CD4-positive, alpha-beta memory T cell (primary cell): Measurements from ENCODE around the gene SUSD6. TPM values are rescaled to one million over a fixed set of nuclear protein-coding genes. Genes with fewer than 3 reads are reported as not detected.
A peak's percentile ranks its signal among the peaks of the same experiment; 100 is the strongest.

Experiments
- CTCF ChIA-PET: fragments of 350-600 bp; sonication (Branson Sonifier 250); formaldehyde crosslinking; loops from one replicate; lab custom pipeline; 2021; ENCODE audit warnings: inconsistent platforms; ENCODE audit not compliant: partially characterized antibody; lab: Charles Lee
- POLR2A ChIA-PET: fragments of 350-600 bp; sonication (Branson Sonifier 250); formaldehyde crosslinking; loops from one replicate; lab custom pipeline; 2021; ENCODE audit not compliant: partially characterized antibody; lab: Charles Lee
- DNase-seq, 5 donors: peaks; one replicate each; pipeline versions ENCODE4 v3.0.0 to v3.0.0-alpha.2; 2020 to 2022; ENCODE audit warnings: mixed read lengths in 1 of 5
- H3K27ac ChIP-seq: one replicate; pipeline ENCODE4 v1.7.0; 2013; ENCODE audit warnings: low read depth, low read length
- H3K27me3 ChIP-seq: 2 replicates; pipeline ENCODE4 v1.7.0; 2013; ENCODE audit warnings: mild to moderate bottlenecking, low read length, moderate library complexity; ENCODE audit not compliant: insufficient read depth
- H3K36me3 ChIP-seq: 2 replicates; pipeline ENCODE4 v1.7.0; 2013; ENCODE audit warnings: mild to moderate bottlenecking, low read length, moderate library complexity; ENCODE audit not compliant: insufficient read depth
- H3K4me1 ChIP-seq: 2 replicates; pipeline ENCODE4 v1.7.0; 2013; ENCODE audit warnings: mild to moderate bottlenecking, low read length, moderate library complexity; ENCODE audit not compliant: insufficient read depth
- H3K4me3 ChIP-seq, 2 donors: one replicate each; pipeline ENCODE4 v1.7.0; 2013; ENCODE audit warnings: low read length in 2 of 2, mild to moderate bottlenecking in 1 of 2
- H3K9me3 ChIP-seq, 2 donors: one replicate each; pipeline ENCODE4 v1.7.0; 2013; ENCODE audit warnings: low read length in 2 of 2, control low read depth in 1 of 2; ENCODE audit not compliant: control insufficient read depth in 1 of 2
- H3K27ac Mint-ChIP-seq, 7 donors: one replicate each; pipeline ENCODE4 v1.8.0; 2020 to 2021; ENCODE audit warnings: mixed read lengths in 7 of 7, mild to moderate bottlenecking in 6 of 7, inconsistent platforms in 3 of 7, moderate library complexity in 3 of 7
- H3K27me3 Mint-ChIP-seq, 2 donors: one replicate each; pipeline ENCODE4 v1.8.0; 2020 to 2021; ENCODE audit warnings: mixed read lengths in 2 of 2
- H3K36me3 Mint-ChIP-seq, 2 donors: one replicate each; pipeline ENCODE4 v1.8.0; 2020 to 2021; ENCODE audit warnings: mixed read lengths in 2 of 2, inconsistent platforms in 1 of 2, mild to moderate bottlenecking in 1 of 2
- H3K4me1 Mint-ChIP-seq, 4 donors: one replicate each; pipeline ENCODE4 v1.8.0; 2020 to 2021; ENCODE audit warnings: mixed read lengths in 4 of 4, mild to moderate bottlenecking in 1 of 4
- H3K4me3 Mint-ChIP-seq, 8 donors: one replicate each; pipeline ENCODE4 v1.8.0; 2020 to 2021; ENCODE audit warnings: mixed read lengths in 8 of 8, mild to moderate bottlenecking in 7 of 8, moderate library complexity in 6 of 8, inconsistent platforms in 3 of 8
- H3K9me3 Mint-ChIP-seq, 8 donors: one replicate each; pipeline ENCODE4 v1.8.0; 2020 to 2021; ENCODE audit warnings: mixed read lengths in 8 of 8, mild to moderate bottlenecking in 5 of 8, inconsistent platforms in 3 of 8, moderate library complexity in 1 of 8
- intact Hi-C: fragments of 100-400 bp; cut with micrococcal nuclease; formaldehyde crosslinking; loops from one replicate; pipeline ENCODE4 v1.15.1; 2023
- polyA plus RNA-seq, 2 donors: library from polyadenylated mRNA; unstranded; fragments of 300-500 nt; fragmentation: Illumina TruSeq; gene quantifications; one replicate each; pipeline ENCODE4 v1.2.3, GENCODE V29; 2021
- total RNA-seq, 2 experiments: library from RNA; stranded (reverse); gene quantifications; one replicate each; pipeline ENCODE4 v1.2.3, GENCODE V29; 2021

SUSD6 gene
- total and polyA plus RNA-seq, 4 experiments from 2014 or later: 4.8 to 62.0 (median 36.1) TPM

DNA sequence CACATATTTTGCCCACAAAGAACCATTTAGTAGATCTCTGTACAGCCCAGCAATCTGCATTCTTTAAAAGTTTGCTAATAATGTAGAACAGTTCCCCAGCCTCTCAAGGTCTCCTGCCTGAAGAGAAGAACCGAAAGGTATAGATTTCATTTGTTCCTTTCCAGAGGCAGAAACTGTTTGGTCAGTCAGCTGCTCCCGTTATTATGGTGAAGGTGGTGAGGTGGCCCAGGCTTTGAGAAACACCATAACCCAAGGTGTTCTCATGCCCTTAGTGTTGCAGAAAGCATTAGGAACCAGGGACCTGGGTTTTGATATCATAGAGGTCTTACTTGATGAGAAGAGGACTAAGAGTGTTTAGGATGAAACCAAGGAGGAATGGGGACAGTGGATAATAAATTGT is 65.3 kb downstream of the SUSD6 start:
- POLR2A ChIA-PET: no interaction called here
- Mint-ChIP-seq H3K4me1 (peaks cover 61 to 72% (median 67%) of the 10 kb centered on the region in 4 donors), H3K27me3 (no peaks in the 10 kb centered on the region), H3K4me3 (peak overlapping the region in 2 of 8 donors; percentile 7 to 14), H3K9me3 (no peaks in the 10 kb centered on the region), H3K27ac (peak overlapping the region in 4 of 7 donors; percentile 12 to 64 (median 60)), H3K36me3 (peaks cover 12 to 14% of the 10 kb centered on the region in 2 donors)
- H3K4me3 ChIP-seq: no peak overlapping the region
- peaks cover 77% of the 10 kb centered on the region for H3K4me1 ChIP-seq
- no peaks in the 10 kb centered on the region for H3K27me3 ChIP-seq
- H3K9me3 ChIP-seq: no peaks in the 10 kb centered on the region
- CTCF ChIA-PET: interaction anchor here (0.7 kb wide), 1 partner anchor 45 kb away, joined by 3 read pairs; no protein-coding TSS in a partner anchor
- intact Hi-C loops: no loop called here
- no peak overlapping the region for H3K27ac ChIP-seq
- no peaks in the 10 kb centered on the region for H3K36me3 ChIP-seq
- no peak for DNase-seq

DNA sequence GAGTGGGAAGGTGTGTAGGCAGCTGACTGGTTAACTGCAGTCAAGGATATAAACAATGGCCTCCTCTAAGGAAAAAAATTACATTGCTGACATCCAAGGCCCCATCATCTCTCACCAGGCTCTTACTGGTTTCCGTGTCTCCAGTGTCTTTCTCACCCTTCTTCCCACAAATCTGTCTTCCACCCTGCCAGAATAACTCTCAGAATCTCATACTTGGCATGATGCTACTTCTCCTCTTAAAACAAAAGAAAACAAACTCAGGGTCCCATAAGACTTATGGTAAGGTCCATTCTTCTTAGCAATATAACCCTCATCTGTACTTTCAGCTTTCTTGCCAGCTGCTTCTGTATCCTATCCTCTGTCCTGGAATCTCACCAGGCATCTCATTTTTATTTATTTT is 68.9 kb downstream of the SUSD6 start:
- CTCF ChIA-PET: interaction anchor here (1.2 to 1.5 kb wide), 2 partner anchors 11 to 68 kb away, joined by 3 read pairs; no protein-coding TSS in a partner anchor

DNA sequence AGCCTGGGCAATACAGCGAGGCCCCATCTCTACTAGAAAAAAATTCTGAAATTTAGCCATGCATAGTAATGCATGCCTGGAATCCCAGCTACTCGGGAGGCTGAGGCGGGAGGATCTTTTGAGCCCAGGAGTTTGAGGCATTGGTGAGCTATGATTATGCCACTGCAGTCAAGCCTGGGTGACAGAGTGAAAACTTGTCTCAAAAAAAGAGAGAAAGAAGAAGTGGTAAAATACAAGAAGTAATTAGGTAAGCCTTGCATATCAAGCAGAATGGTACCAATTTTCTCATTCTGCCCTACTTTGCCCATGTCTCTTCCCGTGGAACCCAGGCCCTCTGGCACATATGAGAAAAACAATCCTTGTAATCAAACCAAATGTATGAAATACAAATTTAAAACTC is 70.7 kb downstream of the SUSD6 start:
- Histone ChIP-seq H3K27me3 (no peaks in the 10 kb centered on the region), H3K27ac (no peak overlapping the region), H3K4me3 (no peak overlapping the region), H3K4me1 (peaks cover 75% of the 10 kb centered on the region), H3K9me3 (no peaks in the 10 kb centered on the region), H3K36me3 (no peaks in the 10 kb centered on the region)
- DNase-seq: no peak
- Mint-ChIP-seq H3K36me3 (peaks cover 4 to 11% of the 10 kb centered on the region in 2 donors), H3K4me3 (peak overlapping the region in 7 of 8 donors; percentile 23 to 76 (median 44)), H3K4me1 (peaks cover 60 to 74% (median 66%) of the 10 kb centered on the region in 4 donors), H3K9me3 (no peaks in the 10 kb centered on the region), H3K27ac (peak overlapping the region; percentile 54 to 90 (median 79)), H3K27me3 (no peaks in the 10 kb centered on the region)
- CTCF ChIA-PET: no interaction called here
- intact Hi-C loops: no loop called here
- POLR2A ChIA-PET: interaction anchor here (1.3 to 4.2 kb wide), 3 partner anchors 9 to 84 kb away, joined by 3 to 19 read pairs (median 3); partner anchors contain the start of genes SRSF5 and SUSD6

More for the DNA sequence above, 68.9 kb downstream of the SUSD6 start:
- Histone ChIP-seq H3K27me3 (no peaks in the 10 kb centered on the region), H3K27ac (no peak overlapping the region), H3K36me3 (no peaks in the 10 kb centered on the region), H3K4me1 (peaks cover 77% of the 10 kb centered on the region), H3K4me3 (no peak overlapping the region), H3K9me3 (no peaks in the 10 kb centered on the region)
- no peak for DNase-seq
- Mint-ChIP-seq H3K4me3 (no peak overlapping the region), H3K9me3 (no peaks in the 10 kb centered on the region), H3K4me1 (peaks cover 63 to 72% (median 68%) of the 10 kb centered on the region in 4 donors), H3K27ac (peak overlapping the region in 6 of 7 donors; percentile 14 to 65 (median 48)), H3K36me3 (peaks cover 9 to 16% of the 10 kb centered on the region in 2 donors), H3K27me3 (no peaks in the 10 kb centered on the region)
- POLR2A ChIA-PET: no interaction called here
- intact Hi-C loops: no loop called here

DNA sequence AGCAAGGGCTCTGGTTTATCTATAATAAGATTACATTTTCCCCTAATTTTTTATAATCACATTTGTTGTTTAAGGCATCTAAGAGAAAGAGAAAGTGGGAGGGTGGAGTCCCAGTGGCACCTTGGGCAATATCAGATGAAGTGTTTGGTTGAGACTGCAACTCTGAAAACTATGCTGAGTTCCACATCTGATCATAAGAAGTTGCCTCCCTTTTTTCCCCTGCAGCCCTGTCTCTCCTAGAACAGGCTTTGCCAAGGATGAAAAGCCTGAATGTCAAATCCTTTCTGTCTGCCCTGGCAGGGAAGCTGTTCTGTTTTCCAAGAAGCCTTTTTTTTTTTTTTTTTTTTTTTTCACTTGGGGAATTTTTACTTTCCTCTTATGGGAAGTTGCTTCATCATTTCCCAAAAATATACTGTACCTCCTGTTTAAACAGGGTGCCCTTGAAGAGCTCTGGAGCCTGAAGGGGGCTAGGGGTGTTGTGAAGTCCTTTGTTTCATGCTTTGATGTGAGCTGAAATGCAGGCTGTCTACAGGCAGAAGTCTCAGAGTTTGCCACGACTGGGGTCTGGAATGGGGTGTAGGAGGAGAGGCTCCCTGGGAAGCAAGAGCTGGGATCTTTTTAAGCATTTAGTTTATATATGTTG is 71.3 kb downstream of the SUSD6 start:
- Histone ChIP-seq H3K4me1 (peaks cover 80% of the 10 kb centered on the region), H3K27me3 (no peaks in the 10 kb centered on the region), H3K9me3 (no peaks in the 10 kb centered on the region), H3K27ac (peak overlapping the region; percentile 4), H3K4me3 (no peak overlapping the region), H3K36me3 (no peaks in the 10 kb centered on the region)
- Mint-ChIP-seq H3K4me3 (peak overlapping the region; percentile 12 to 76 (median 34)), H3K27me3 (no peaks in the 10 kb centered on the region), H3K9me3 (no peaks in the 10 kb centered on the region), H3K4me1 (peaks cover 62 to 79% (median 69%) of the 10 kb centered on the region in 4 donors), H3K36me3 (peaks cover 2 to 11% of the 10 kb centered on the region in 2 donors), H3K27ac (peak overlapping the region; percentile 54 to 90 (median 82))
- intact Hi-C loops: no loop called here
- ChIA-PET CTCF (interaction anchor here (3.1 kb wide), 1 partner anchor 78 kb away, joined by 12 read pairs; no protein-coding TSS in a partner anchor), POLR2A (interaction anchor here (0.7 to 4.2 kb wide), 4 partner anchors 10 to 84 kb away, joined by 3 to 19 read pairs (median 3); partner anchors contain the start of genes SRSF5 and SUSD6)
- DNase-seq: peak in 2 of 5 donors; percentile 31 to 40

DNA sequence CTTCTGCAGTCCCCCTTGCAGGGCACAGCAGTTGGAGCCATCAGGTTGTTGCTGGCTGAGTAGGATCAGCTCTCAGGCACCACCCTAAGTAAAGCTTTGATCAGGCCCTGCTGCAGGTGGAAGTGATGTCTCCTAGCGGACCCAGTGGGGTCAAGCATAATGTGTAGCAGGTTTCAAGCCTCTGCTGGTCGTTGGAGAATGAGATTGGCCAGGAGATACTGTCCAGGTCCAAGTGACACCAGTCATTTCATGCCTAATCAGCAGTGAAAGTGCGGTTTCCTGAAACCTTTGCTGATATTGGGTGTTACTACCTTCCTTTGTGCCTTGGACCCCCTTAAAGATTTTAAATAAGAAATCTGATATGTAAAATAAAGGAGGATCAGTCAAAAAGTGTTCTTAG is 72.6 kb downstream of the SUSD6 start:
- intact Hi-C loops: loop anchor here (2.0 kb wide), 1 partner anchor 71 kb away; no protein-coding TSS in a partner anchor
- H3K36me3 Mint-ChIP-seq: peaks cover 2 to 14% of the 10 kb centered on the region in 2 donors
- ChIA-PET POLR2A (interaction anchor here (1.2 to 4.2 kb wide), 2 partner anchors 72 to 83 kb away, joined by 3 to 19 read pairs; partner anchors contain the start of genes SRSF5 and SUSD6), CTCF (interaction anchor here (1.3 to 3.1 kb wide), 2 partner anchors 43 to 79 kb away, joined by 4 to 12 read pairs; no protein-coding TSS in a partner anchor)
- H3K4me1 Mint-ChIP-seq: peaks cover 68 to 91% (median 78%) of the 10 kb centered on the region in 4 donors
- peaks cover 85% of the 10 kb centered on the region for H3K4me1 ChIP-seq
- no peaks in the 10 kb centered on the region for H3K27me3 ChIP-seq
- H3K27ac Mint-ChIP-seq: peak overlapping the region; percentile 22 to 89 (median 56)
- H3K4me3 Mint-ChIP-seq: peak overlapping the region in 7 of 8 donors; percentile 13 to 54 (median 32)
- no peaks in the 10 kb centered on the region for H3K27me3 Mint-ChIP-seq
- H3K4me3 ChIP-seq: peak overlapping the region in 1 of 2 donors; percentile 4
- no peaks in the 10 kb centered on the region for H3K9me3 Mint-ChIP-seq
- no peaks in the 10 kb centered on the region for H3K9me3 ChIP-seq
- H3K27ac ChIP-seq: peak overlapping the region; percentile 20
- H3K36me3 ChIP-seq: no peaks in the 10 kb centered on the region
- DNase-seq: no peak

DNA sequence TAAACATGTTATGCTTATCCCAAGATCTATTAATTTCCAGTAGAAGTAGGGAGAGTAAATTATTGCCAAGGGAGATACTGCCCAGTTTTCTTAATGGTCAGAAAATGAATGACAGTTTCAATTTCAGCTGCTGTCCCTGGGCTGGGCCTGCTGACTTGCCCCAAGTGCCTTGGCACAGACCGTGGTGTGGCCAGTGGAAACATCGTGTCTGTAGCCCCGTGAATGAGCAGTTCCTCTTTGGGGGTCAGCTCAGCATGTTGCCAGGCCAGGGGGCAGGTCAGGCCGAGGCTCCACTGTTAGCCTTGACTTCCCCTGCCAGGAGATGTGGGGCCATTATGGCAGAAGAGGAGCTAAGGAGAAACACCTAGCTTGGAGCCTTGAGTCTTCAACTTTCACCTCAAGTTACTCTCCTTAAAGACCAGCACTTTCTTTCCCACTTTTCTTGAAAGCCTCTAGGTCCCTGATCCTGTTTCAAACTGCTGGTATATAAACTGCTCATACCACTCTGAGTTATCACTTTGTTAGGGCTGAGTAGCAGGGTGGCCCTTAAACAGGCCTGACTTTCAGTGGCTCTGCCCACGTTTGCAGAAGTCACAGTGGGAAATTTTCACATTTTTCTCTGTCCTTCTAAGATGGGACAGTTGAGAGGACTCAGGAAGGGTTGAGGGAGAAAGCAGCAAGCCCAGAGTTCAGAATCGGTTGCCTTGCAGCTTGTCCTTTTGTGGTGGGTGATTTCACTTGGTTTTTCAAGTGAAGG is 73.2 kb downstream of the SUSD6 start:
- no peak overlapping the region for H3K4me3 ChIP-seq
- DNase-seq: no peak
- peak overlapping the region; percentile 20 for H3K27ac ChIP-seq
- no peaks in the 10 kb centered on the region for H3K9me3 Mint-ChIP-seq
- ChIA-PET POLR2A (interaction anchor here (1.2 to 4.2 kb wide), 3 partner anchors 10 to 83 kb away, joined by 3 to 19 read pairs (median 3); partner anchors contain the start of genes SRSF5 and SUSD6), CTCF (interaction anchor here (1.2 to 3.1 kb wide), 4 partner anchors 42 to 99 kb away, joined by 3 to 12 read pairs (median 4); no protein-coding TSS in a partner anchor)
- H3K4me1 Mint-ChIP-seq: peaks cover 69 to 93% (median 81%) of the 10 kb centered on the region in 4 donors
- H3K4me1 ChIP-seq: peaks cover 83% of the 10 kb centered on the region
- no peaks in the 10 kb centered on the region for H3K36me3 ChIP-seq
- intact Hi-C loops: loop anchor here (2.0 kb wide), 1 partner anchor 72 kb away; no protein-coding TSS in a partner anchor
- H3K27me3 ChIP-seq: no peaks in the 10 kb centered on the region
- peak overlapping the region; percentile 22 to 89 (median 78) for H3K27ac Mint-ChIP-seq
- no peaks in the 10 kb centered on the region for H3K9me3 ChIP-seq
- H3K27me3 Mint-ChIP-seq: no peaks in the 10 kb centered on the region
- H3K36me3 Mint-ChIP-seq: peaks cover 3 to 15% of the 10 kb centered on the region in 2 donors
- H3K4me3 Mint-ChIP-seq: peak overlapping the region in 6 of 8 donors; percentile 13 to 74 (median 44)
